Ectodermal cell (in vitro differentiated cells): ENCODE measurements around the gene FBXO24.

Source experiments
- H3K27ac ChIP-seq: 2 replicates; pipeline ENCODE4 v1.7.0; 2013; ENCODE audit warnings: mild to moderate bottlenecking, low read depth, low read length; ENCODE audit not compliant: insufficient read depth, poor library complexity, severe bottlenecking
- H3K27me3 ChIP-seq: 2 replicates; pipeline ENCODE4 v1.7.0; 2013; ENCODE audit warnings: mild to moderate bottlenecking, low read length; ENCODE audit not compliant: insufficient read depth, control insufficient read depth, poor library complexity, severe bottlenecking
- H3K36me3 ChIP-seq: one replicate; pipeline ENCODE4 v1.7.0; 2013; ENCODE audit warnings: low read length; ENCODE audit not compliant: control insufficient read depth, insufficient read depth
- H3K4me1 ChIP-seq: one replicate; pipeline ENCODE4 v1.7.0; 2013; ENCODE audit warnings: low read length; ENCODE audit not compliant: control insufficient read depth, insufficient read depth
- H3K4me3 ChIP-seq: 2 replicates; pipeline ENCODE4 v1.7.0; 2013; ENCODE audit warnings: low read depth, low read length, control low read depth; ENCODE audit not compliant: insufficient read depth
- H3K9me3 ChIP-seq: 2 replicates; pipeline ENCODE4 v1.7.0; 2013; ENCODE audit warnings: mild to moderate bottlenecking, low read length, moderate library complexity; ENCODE audit not compliant: control insufficient read depth
- WGBS, 2 experiments: methylation state at CpG; one replicate each; pipeline ENCODE4 v1.1.7; 2013; ENCODE audit warnings: missing lambda C conversion rate in 2 of 2; 5-methylcytosine and 5-hydroxymethylcytosine counted together

The FBXO24 gene

DNA sequence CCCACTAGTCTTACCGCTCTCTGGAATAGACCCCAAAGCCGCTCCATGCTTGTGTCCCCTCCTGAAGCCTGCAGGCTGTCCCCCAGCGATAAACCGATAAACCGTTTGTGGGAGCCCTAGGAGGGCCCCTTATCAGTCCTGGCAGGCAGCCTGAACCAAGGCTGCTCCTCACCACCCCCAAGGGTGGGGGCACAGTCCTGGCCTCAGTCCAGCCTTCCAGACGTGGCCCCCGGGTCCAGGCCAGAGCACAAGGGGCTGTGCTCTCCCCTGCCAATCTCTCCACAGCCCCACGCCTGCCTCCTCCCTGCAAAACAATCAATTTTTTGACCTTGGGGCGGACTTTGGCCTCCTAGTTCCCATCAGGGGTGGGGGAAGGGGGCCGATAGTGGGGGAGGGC, 55.3 kb downstream of the FBXO24 start, which contains the start of gene TFR2:
TFR2 (minus strand) TSS at position 90 of the 397 bp plus-strand sequence; CDS start at position 47, 43 bp downstream.
- Histone ChIP-seq H3K4me1 (no peaks in the 10 kb centered on the region), H3K4me3 (no peak within 1 kb of the TSS), H3K36me3 (no peaks in the 10 kb centered on the region), H3K9me3 (no peaks in the 10 kb centered on the region), H3K27me3 (no peaks in the 10 kb centered on the region), H3K27ac (no peak within 1 kb of the TSS)
- WGBS, 2 experiments, result 92 to 93% methylated on average over 10 of the region's 10 CpGs

- no peaks in the 10 kb centered on the region for H3K9me3 ChIP-seq
- no peak overlapping the region for H3K4me3 ChIP-seq
- H3K36me3 ChIP-seq, result no peaks in the 10 kb centered on the region
- no peaks in the 10 kb centered on the region for H3K4me1 ChIP-seq
- H3K27ac ChIP-seq, result no peak overlapping the region
- H3K27me3 ChIP-seq, result no peaks in the 10 kb centered on the region
- WGBS, 2 experiments, result 92% methylated on average over 10 of the region's 10 CpGs
Observed at GRCh38 chr7:100641860-100642533, 55.9 kb downstream of the FBXO24 start.

DNA sequence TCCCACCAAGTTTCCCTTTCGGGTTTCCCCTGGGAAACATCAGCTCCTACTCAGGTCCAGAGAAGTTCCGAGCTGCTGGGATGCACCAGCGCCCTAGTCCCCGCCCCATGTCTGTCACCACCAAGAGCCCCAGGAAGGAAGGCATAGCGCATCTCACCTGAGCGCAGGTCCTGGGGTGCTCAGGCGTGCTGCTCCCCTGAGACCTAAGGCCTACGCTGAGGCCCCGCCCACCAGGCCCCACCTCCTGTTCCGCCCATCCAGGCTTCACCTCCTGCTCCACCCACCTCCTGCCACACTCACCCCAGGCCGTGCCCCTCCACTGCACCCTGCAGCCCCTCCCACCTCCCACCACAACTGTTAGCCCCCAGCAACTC, 56.4 kb downstream of the FBXO24 start:
- H3K36me3 ChIP-seq, result no peaks in the 10 kb centered on the region
- peaks cover 5% of the 10 kb centered on the region for H3K4me1 ChIP-seq
- no peaks in the 10 kb centered on the region for H3K9me3 ChIP-seq
- WGBS, 2 experiments, result 81 to 83% methylated on average over 11 of the region's 11 CpGs
- no peaks in the 10 kb centered on the region for H3K27me3 ChIP-seq
- H3K27ac ChIP-seq, result no peak overlapping the region
- H3K4me3 ChIP-seq, result no peak overlapping the region

- WGBS, 2 experiments, result 89 to 90% methylated on average over 15 of the region's 15 CpGs
- Histone ChIP-seq H3K4me3 (no peak overlapping the region), H3K36me3 (no peaks in the 10 kb centered on the region), H3K27me3 (peaks cover 7% of the 10 kb centered on the region), H3K4me1 (peaks cover 5% of the 10 kb centered on the region), H3K9me3 (no peaks in the 10 kb centered on the region), H3K27ac (no peak overlapping the region)
Observed at GRCh38 chr7:100649826-100650565, 63.9 kb downstream of the FBXO24 start.
